ENCODE measurements around the gene TFDP1. TPM values are rescaled to one million over a fixed set of nuclear protein-coding genes. Genes with fewer than 3 reads are reported as not detected.

TFDP1 gene
- total RNA-seq, 2 experiments from 2014 or later, result 87.9 to 119 TPM

GRCh38 chr13:113560645-113561416 is 23.7 kb upstream of the TFDP1 start:
- H3K4me1 ChIP-seq (ENCODE audit: insufficient read depth, low read length, poor library complexity, severe bottlenecking), result no peaks in the 10 kb centered on the region
- intact Hi-C loops (cut with micrococcal nuclease; ENCODE audit: unreplicated experiment), result loop anchor here (10.0 kb wide), 1 partner anchor 616 kb away; no protein-coding TSS in a partner anchor
- TF ChIP-seq EZH2phosphoT487 (IDR thresholded peaks at IDR 0.05; ENCODE audit: borderline replicate concordance, low read depth, low read length) (no peak), CTCF (conservative IDR thresholded peaks at IDR 0.05; ENCODE audit: low read length) (no peak)
- no peaks in the 10 kb centered on the region for H3K36me3 ChIP-seq (ENCODE audit: insufficient read depth, low read length)
- H3K27ac ChIP-seq (ENCODE audit: low read depth, low read length, poor library complexity, severe bottlenecking), result no peak overlapping the region
- no peaks in the 10 kb centered on the region for H4K20me1 ChIP-seq (ENCODE audit: insufficient read depth, low read length)
- no peak for DNase-seq (ENCODE audit: low spot score)
- no peak overlapping the region for H3K4me3 ChIP-seq (ENCODE audit: low read depth, low read length, poor library complexity, severe bottlenecking)
- H3K79me2 ChIP-seq (ENCODE audit: insufficient read depth, low read depth, low read length), result no peaks in the 10 kb centered on the region
- H3K9me3 ChIP-seq (ENCODE audit: low read length), result no peaks in the 10 kb centered on the region
- no peak overlapping the region for H2AFZ ChIP-seq (ENCODE audit: low read length)
- CTCF ChIA-PET (ENCODE audit: unreplicated experiment), result no interaction called here
- POLR2A ChIA-PET, result interaction anchor here (0.6 kb wide), 1 partner anchor 93 kb away, joined by 3 read pairs; no protein-coding TSS in a partner anchor
- no peaks in the 10 kb centered on the region for H3K9me2 ChIP-seq (ENCODE audit: insufficient read depth, low read length)
- BruUV-seq (replicated peaks), result no TSS peak
- H3K4me2 ChIP-seq (ENCODE audit: low read length), result no peak overlapping the region

- BruUV-seq (replicated peaks), result no TSS peak
Observed at GRCh38 chr13:113561417-113562084, 23.0 kb upstream of the TFDP1 start.

More at GRCh38 chr13:113561417-113562084, 23.0 kb upstream of the TFDP1 start:
- H3K4me3 ChIP-seq (ENCODE audit: low read depth, low read length, poor library complexity, severe bottlenecking), result no peak overlapping the region
- no peaks in the 10 kb centered on the region for H3K9me3 ChIP-seq (ENCODE audit: low read length)
- ChIA-PET CTCF (ENCODE audit: unreplicated experiment) (no interaction called here), POLR2A (no interaction called here)
- TF ChIP-seq CTCF (conservative IDR thresholded peaks at IDR 0.05; ENCODE audit: low read length), result no peak
- TF ChIP-seq EZH2phosphoT487 (IDR thresholded peaks at IDR 0.05; ENCODE audit: borderline replicate concordance, low read depth, low read length), result no peak
- DNase-seq (ENCODE audit: low spot score), result no peak
- no peak overlapping the region for H3K27ac ChIP-seq (ENCODE audit: low read depth, low read length, poor library complexity, severe bottlenecking)
- H3K4me1 ChIP-seq (ENCODE audit: insufficient read depth, low read length, poor library complexity, severe bottlenecking), result no peaks in the 10 kb centered on the region
- H3K79me2 ChIP-seq (ENCODE audit: insufficient read depth, low read depth, low read length), result no peaks in the 10 kb centered on the region
- no peak overlapping the region for H3K4me2 ChIP-seq (ENCODE audit: low read length)
- H3K9me2 ChIP-seq (ENCODE audit: insufficient read depth, low read length), result no peaks in the 10 kb centered on the region
- intact Hi-C loops (cut with micrococcal nuclease; ENCODE audit: unreplicated experiment), result loop anchor here (1.0 to 10.0 kb wide), 2 partner anchors 103 to 617 kb away; no protein-coding TSS in a partner anchor
- H4K20me1 ChIP-seq (ENCODE audit: insufficient read depth, low read length), result no peaks in the 10 kb centered on the region
- no peaks in the 10 kb centered on the region for H3K36me3 ChIP-seq (ENCODE audit: insufficient read depth, low read length)
- H2AFZ ChIP-seq (ENCODE audit: low read length), result no peak overlapping the region
